K562 (cell line): ENCODE data around the gene ACADVL.

Source experiments
- BDP1 ChIP-seq: IDR thresholded peaks from 3 replicates; pipeline ENCODE4 v1.6.1; 2011; ENCODE audit not compliant: insufficient read length, insufficient read depth
- CBX1 ChIP-seq: sonication (generic); IDR thresholded peaks from 2 replicates; pipeline ENCODE4 v1.6.1; 2016; ENCODE audit warnings: antibody characterized with exemption, low read depth, mild to moderate bottlenecking
- EZH2 ChIP-seq: IDR thresholded peaks from 2 replicates; pipeline ENCODE4 v1.6.1; 2012; ENCODE audit warnings: low read depth, mild to moderate bottlenecking, inconsistent platforms, low read length, borderline replicate concordance
- FOXM1 ChIP-seq, 2 experiments: fragments of 450-650 bp in 1 of 2; sonication (generic) in 1 of 2; formaldehyde crosslinking in 1 of 2; IDR thresholded peaks; 2 replicates each; pipeline versions ENCODE4 v1.6.1 to v1.9.0; 2017 to 2022; ENCODE audit warnings: low read depth in 2 of 2, mild to moderate bottlenecking in 2 of 2, missing genetic modification reagents in 1 of 2, moderate library complexity in 1 of 2
- POLR2AphosphoS5 ChIP-seq: IDR thresholded peaks from 2 replicates; pipeline ENCODE4 v1.6.1; 2011; ENCODE audit warnings: mild to moderate bottlenecking, low read depth, low read length, moderate library complexity; ENCODE audit not compliant: control insufficient read depth, insufficient read depth
- PTRF ChIP-seq: fragments of 450-650 bp; IDR thresholded peaks from 2 replicates; pipeline ENCODE4 v1.6.1; 2016; ENCODE audit warnings: mild to moderate bottlenecking, missing genetic modification characterization, missing compliant biosample characterization
- ZC3H11A ChIP-seq: IDR thresholded peaks from 2 replicates; pipeline ENCODE4 v1.6.1; 2012; ENCODE audit warnings: low read depth, low read length, improper control_type of control experiment
- ZNF830 ChIP-seq: fragments of 250-450 bp; sonication (Bioruptor Pico); IDR thresholded peaks from 2 replicates; pipeline ENCODE4 v1.5.0; 2021; ENCODE audit warnings: mild to moderate bottlenecking
- TF ChIP-seq, protein P1 (sequence below): fragments of 250-450 bp; sonication (Bioruptor Pico); IDR thresholded peaks from 2 replicates; pipeline ENCODE4 v1.4.0; 2020; ENCODE audit warnings: mild to moderate bottlenecking

DNA sequence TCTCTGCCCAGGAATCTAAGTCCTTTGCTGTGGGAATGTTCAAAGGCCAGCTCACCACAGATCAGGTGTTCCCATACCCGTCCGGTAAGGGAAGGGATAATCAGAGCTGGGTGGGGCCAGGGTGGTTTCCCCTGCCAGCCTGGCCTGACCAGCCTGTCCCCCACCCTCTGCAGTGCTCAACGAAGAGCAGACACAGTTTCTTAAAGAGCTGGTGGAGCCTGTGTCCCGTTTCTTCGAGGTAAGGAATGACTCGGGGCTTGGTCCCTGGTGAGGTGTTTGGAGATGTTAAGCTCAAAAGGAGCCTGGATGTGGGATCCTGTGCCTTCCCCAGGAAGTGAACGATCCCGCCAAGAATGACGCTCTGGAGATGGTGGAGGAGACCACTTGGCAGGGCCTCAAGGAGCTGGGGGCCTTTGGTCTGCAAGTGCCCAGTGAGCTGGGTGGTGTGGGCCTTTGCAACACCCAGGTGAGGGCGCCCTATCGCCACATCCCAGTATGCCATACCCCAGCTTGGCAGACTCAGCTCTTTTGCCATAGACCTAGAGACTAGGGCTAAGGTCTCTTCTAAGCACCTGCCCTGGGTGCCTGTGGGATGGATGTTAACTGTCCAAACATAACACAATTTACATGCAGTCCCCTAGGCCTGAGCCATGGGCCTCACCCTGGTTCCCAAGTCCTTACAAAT is 997 bp downstream of the ACADVL start:
- TF ChIP-seq POLR2AphosphoS5 (no peak), ZNF830 (no peak), BDP1 (no peak), ZC3H11A (no peak), CBX1 (no peak), PTRF (no peak), EZH2 (no peak), FOXM1 (IDR thresholded peaks at IDR 0.05; ENCODE audit: low read depth) (no peak), FOXM1 (CRISPR knock-in tag; IDR thresholded peaks at IDR 0.05; ENCODE audit: low read depth) (no peak)
- TF ChIP-seq, protein P1, sequence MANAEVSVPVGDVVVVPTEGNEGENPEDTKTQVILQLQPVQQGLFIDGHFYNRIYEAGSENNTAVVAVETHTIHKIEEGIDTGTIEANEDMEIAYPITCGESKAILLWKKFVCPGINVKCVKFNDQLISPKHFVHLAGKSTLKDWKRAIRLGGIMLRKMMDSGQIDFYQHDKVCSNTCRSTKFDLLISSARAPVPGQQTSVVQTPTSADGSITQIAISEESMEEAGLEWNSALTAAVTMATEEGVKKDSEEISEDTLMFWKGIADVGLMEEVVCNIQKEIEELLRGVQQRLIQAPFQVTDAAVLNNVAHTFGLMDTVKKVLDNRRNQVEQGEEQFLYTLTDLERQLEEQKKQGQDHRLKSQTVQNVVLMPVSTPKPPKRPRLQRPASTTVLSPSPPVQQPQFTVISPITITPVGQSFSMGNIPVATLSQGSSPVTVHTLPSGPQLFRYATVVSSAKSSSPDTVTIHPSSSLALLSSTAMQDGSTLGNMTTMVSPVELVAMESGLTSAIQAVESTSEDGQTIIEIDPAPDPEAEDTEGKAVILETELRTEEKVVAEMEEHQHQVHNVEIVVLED (CRISPR knock-in tag) = no peak
